DOHH2 (cell line): ENCODE data around the gene HVCN1.

ENCODE experiments used
- EZH2phosphoT487 ChIP-seq: fragments of 200-600 bp; sonication (generic); IDR thresholded peaks from 2 replicates; pipeline ENCODE4 v1.6.1; 2017; ENCODE audit warnings: borderline replicate concordance, mild to moderate bottlenecking, antibody characterized with exemption, low read length, moderate library complexity, mixed read lengths
- TF ChIP-seq, protein P1 (sequence below): fragments of 200-600 bp; sonication (generic); IDR thresholded peaks from one replicate; pipeline ENCODE4 v1.5.1; 2014; ENCODE audit warnings: antibody characterized with exemption, mild to moderate bottlenecking, low read depth, low read length; ENCODE audit not compliant: poor library complexity, severe bottlenecking

DNA sequence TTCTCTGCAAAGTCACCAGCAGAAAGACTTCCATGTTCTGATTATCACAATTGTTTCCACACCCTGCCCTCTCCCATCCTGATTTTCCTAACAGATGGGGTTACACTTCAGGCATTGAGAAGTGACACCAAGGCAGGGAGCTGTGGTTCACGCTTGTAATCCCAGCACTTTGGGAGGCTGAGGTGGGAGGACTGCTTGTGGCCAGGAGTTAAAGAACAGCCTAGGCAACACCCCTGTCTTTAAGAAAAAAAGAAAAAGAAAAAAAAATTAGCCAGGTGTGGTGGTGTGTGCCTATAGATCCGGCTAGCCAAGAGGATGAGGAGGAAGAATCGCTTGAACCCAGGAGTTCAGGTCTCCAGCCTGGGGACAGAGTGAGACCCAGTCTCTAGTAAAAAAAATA is 48.6 kb upstream of the HVCN1 start:
- TF ChIP-seq, protein P1, sequence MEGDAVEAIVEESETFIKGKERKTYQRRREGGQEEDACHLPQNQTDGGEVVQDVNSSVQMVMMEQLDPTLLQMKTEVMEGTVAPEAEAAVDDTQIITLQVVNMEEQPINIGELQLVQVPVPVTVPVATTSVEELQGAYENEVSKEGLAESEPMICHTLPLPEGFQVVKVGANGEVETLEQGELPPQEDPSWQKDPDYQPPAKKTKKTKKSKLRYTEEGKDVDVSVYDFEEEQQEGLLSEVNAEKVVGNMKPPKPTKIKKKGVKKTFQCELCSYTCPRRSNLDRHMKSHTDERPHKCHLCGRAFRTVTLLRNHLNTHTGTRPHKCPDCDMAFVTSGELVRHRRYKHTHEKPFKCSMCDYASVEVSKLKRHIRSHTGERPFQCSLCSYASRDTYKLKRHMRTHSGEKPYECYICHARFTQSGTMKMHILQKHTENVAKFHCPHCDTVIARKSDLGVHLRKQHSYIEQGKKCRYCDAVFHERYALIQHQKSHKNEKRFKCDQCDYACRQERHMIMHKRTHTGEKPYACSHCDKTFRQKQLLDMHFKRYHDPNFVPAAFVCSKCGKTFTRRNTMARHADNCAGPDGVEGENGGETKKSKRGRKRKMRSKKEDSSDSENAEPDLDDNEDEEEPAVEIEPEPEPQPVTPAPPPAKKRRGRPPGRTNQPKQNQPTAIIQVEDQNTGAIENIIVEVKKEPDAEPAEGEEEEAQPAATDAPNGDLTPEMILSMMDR: no peak
- no peak for TF ChIP-seq EZH2phosphoT487
